SK-N-MC (cell line): ENCODE data around the gene EFCAB6.

Experiments
- DNase-seq: peaks from one replicate; pipeline ENCODE4 v3.0.0-alpha.2; 2011; ENCODE audit warnings: low read depth, low spot score
- H3K27ac ChIP-seq: fragments of 200-600 bp; sonication (generic); 2 replicates; pipeline ENCODE4 v1.5.1; 2016; ENCODE audit warnings: mixed run types
- H3K36me3 ChIP-seq: fragments of 200-600 bp; sonication (generic); 2 replicates; pipeline ENCODE4 v1.6.1; 2017; ENCODE audit warnings: antibody characterized with exemption, low read length, mixed read lengths; ENCODE audit not compliant: insufficient read depth
- H3K4me3 ChIP-seq: fragments of 200-600 bp; sonication (generic); 2 replicates; pipeline ENCODE4 v1.5.1; 2016
- H3K9ac ChIP-seq: fragments of 200-600 bp; sonication (generic); 2 replicates; pipeline ENCODE4 v1.8.0; 2017; ENCODE audit warnings: mixed run types, mixed read lengths; ENCODE audit not compliant: insufficient read length
- H3K9me3 ChIP-seq: fragments of 200-600 bp; sonication (generic); 2 replicates; pipeline ENCODE4 v1.6.1; 2017; ENCODE audit warnings: low read depth, mild to moderate bottlenecking, antibody characterized with exemption, low read length, moderate library complexity, mixed read lengths
- EZH2 ChIP-seq: fragments of 200-600 bp; sonication (generic); IDR thresholded peaks from one replicate; pipeline ENCODE4 v1.6.1; 2017; ENCODE audit warnings: antibody characterized with exemption
- FOXP2 ChIP-seq: optimal IDR thresholded peaks from 2 replicates; pipeline ENCODE3; 2011; ENCODE audit warnings: mild to moderate bottlenecking, moderate library complexity; ENCODE audit not compliant: insufficient read depth; ENCODE audit errors: extremely low read length, control extremely low read depth
- POLR2AphosphoS5 ChIP-seq: IDR thresholded peaks from 2 replicates; pipeline ENCODE4 v1.6.1; 2012; ENCODE audit warnings: mild to moderate bottlenecking, low read depth, low read length, borderline replicate concordance

Gene EFCAB6

GRCh38 chr22:43841742-43842141 lies 29.6 kb upstream of the EFCAB6 start:
- H3K4me3 ChIP-seq, result no peak overlapping the region
- no peak for TF ChIP-seq POLR2AphosphoS5
- no peak for TF ChIP-seq FOXP2
- TF ChIP-seq EZH2, result no peak
- no peaks in the 10 kb centered on the region for H3K36me3 ChIP-seq
- no peak for DNase-seq
- H3K27ac ChIP-seq, result no peak overlapping the region
- no peak overlapping the region for H3K9ac ChIP-seq
- H3K9me3 ChIP-seq, result no peaks in the 10 kb centered on the region

GRCh38 chr22:43840851-43841250 lies 28.7 kb upstream of the EFCAB6 start:
- H3K9me3 ChIP-seq, result no peaks in the 10 kb centered on the region
- TF ChIP-seq FOXP2, result no peak
- TF ChIP-seq EZH2, result peak; percentile 32
- no peak for TF ChIP-seq POLR2AphosphoS5
- H3K27ac ChIP-seq, result no peak overlapping the region
- H3K4me3 ChIP-seq, result no peak overlapping the region
- no peak for DNase-seq
- no peak overlapping the region for H3K9ac ChIP-seq
- no peaks in the 10 kb centered on the region for H3K36me3 ChIP-seq

GRCh38 chr22:43840431-43840830 lies 28.3 kb upstream of the EFCAB6 start:
- Histone ChIP-seq H3K9ac (no peak overlapping the region), H3K4me3 (no peak overlapping the region), H3K9me3 (no peaks in the 10 kb centered on the region), H3K36me3 (no peaks in the 10 kb centered on the region), H3K27ac (no peak overlapping the region)
- TF ChIP-seq EZH2 (no peak), POLR2AphosphoS5 (no peak), FOXP2 (no peak)
- no peak for DNase-seq

GRCh38 chr22:43839781-43840180 lies 27.7 kb upstream of the EFCAB6 start:
- no peak for TF ChIP-seq EZH2
- no peak for TF ChIP-seq FOXP2
- no peak for TF ChIP-seq POLR2AphosphoS5
- H3K36me3 ChIP-seq, result no peaks in the 10 kb centered on the region
- no peak overlapping the region for H3K9ac ChIP-seq
- H3K27ac ChIP-seq, result no peak overlapping the region
- H3K9me3 ChIP-seq, result no peaks in the 10 kb centered on the region
- H3K4me3 ChIP-seq, result no peak overlapping the region
- DNase-seq, result no peak

- no peak for DNase-seq
- Histone ChIP-seq H3K36me3 (no peaks in the 10 kb centered on the region), H3K9me3 (no peaks in the 10 kb centered on the region), H3K27ac (no peak overlapping the region), H3K9ac (no peak overlapping the region), H3K4me3 (no peak overlapping the region)
- TF ChIP-seq POLR2AphosphoS5 (no peak), FOXP2 (no peak), EZH2 (no peak)
Measured at GRCh38 chr22:43838571-43839307, 26.6 kb upstream of the EFCAB6 start.

GRCh38 chr22:43838161-43838560 lies 26.1 kb upstream of the EFCAB6 start:
- Histone ChIP-seq H3K9me3 (no peaks in the 10 kb centered on the region), H3K36me3 (no peaks in the 10 kb centered on the region), H3K9ac (no peak overlapping the region), H3K27ac (no peak overlapping the region), H3K4me3 (no peak overlapping the region)
- no peak for TF ChIP-seq FOXP2
- no peak for TF ChIP-seq POLR2AphosphoS5
- TF ChIP-seq EZH2, result no peak
- no peak for DNase-seq

- Histone ChIP-seq H3K9ac (no peak overlapping the region), H3K9me3 (no peaks in the 10 kb centered on the region), H3K27ac (no peak overlapping the region), H3K36me3 (no peaks in the 10 kb centered on the region), H3K4me3 (no peak overlapping the region)
- DNase-seq, result no peak
- TF ChIP-seq POLR2AphosphoS5 (no peak), FOXP2 (no peak), EZH2 (no peak)
Measured at GRCh38 chr22:43837666-43838065, 25.6 kb upstream of the EFCAB6 start.

- no peak for DNase-seq
- no peaks in the 10 kb centered on the region for H3K36me3 ChIP-seq
- no peak for TF ChIP-seq FOXP2
- H3K27ac ChIP-seq, result no peak overlapping the region
- no peaks in the 10 kb centered on the region for H3K9me3 ChIP-seq
- H3K9ac ChIP-seq, result no peak overlapping the region
- H3K4me3 ChIP-seq, result no peak overlapping the region
Measured at GRCh38 chr22:43835736-43836135, 23.6 kb upstream of the EFCAB6 start.

- H3K4me3 ChIP-seq, result no peak overlapping the region
- H3K9me3 ChIP-seq, result no peaks in the 10 kb centered on the region
- no peak overlapping the region for H3K27ac ChIP-seq
- no peaks in the 10 kb centered on the region for H3K36me3 ChIP-seq
- H3K9ac ChIP-seq, result no peak overlapping the region
- no peak for DNase-seq
- no peak for TF ChIP-seq FOXP2
- TF ChIP-seq EZH2, result no peak
- TF ChIP-seq POLR2AphosphoS5, result no peak
Measured at GRCh38 chr22:43835166-43835565, 23.1 kb upstream of the EFCAB6 start.
